Measurements from ENCODE around the gene FMOD. TPM values are rescaled to one million over a fixed set of nuclear protein-coding genes. Genes with fewer than 3 reads are reported as not detected.

Gene FMOD
- total RNA-seq, 1 donor from 2014 or later: 28.9 TPM

GRCh38 chr1:203349773-203350524 lies 973 bp downstream of the FMOD start:
- Histone ChIP-seq H3K4me1 (peaks cover 18% of the 10 kb centered on the region), H3K4me3 (peak overlapping the region; percentile 36), H3K36me3 (no peaks in the 10 kb centered on the region), H3K9me3 (no peaks in the 10 kb centered on the region), H3K27ac (no peak overlapping the region), H3K27me3 (ENCODE audit: low read depth) (no peaks in the 10 kb centered on the region)
- intact Hi-C loops (cut with DNase I): loop anchor here (10.0 kb wide), 1 partner anchor 135 kb away; no protein-coding TSS in a partner anchor
- DNase-seq (no peak), ATAC-seq (peak in 1 of 2 donors; percentile 14)
- TF ChIP-seq CTCF (IDR thresholded peaks at IDR 0.05): no peak

GRCh38 chr1:203349166-203349565 lies 1.8 kb downstream of the FMOD start:
- Histone ChIP-seq H3K27ac (no peak overlapping the region), H3K27me3 (ENCODE audit: low read depth) (no peaks in the 10 kb centered on the region), H3K9me3 (no peaks in the 10 kb centered on the region), H3K36me3 (no peaks in the 10 kb centered on the region), H3K4me1 (peaks cover 18% of the 10 kb centered on the region), H3K4me3 (no peak overlapping the region)
- intact Hi-C loops (cut with DNase I): loop anchor here (10.0 kb wide), 1 partner anchor 136 kb away; no protein-coding TSS in a partner anchor
- TF ChIP-seq CTCF (IDR thresholded peaks at IDR 0.05): no peak
- DNase-seq: no peak
- ATAC-seq: no peak

GRCh38 chr1:203346769-203347102 lies 4.2 kb downstream of the FMOD start:
- H3K36me3 ChIP-seq: no peaks in the 10 kb centered on the region
- TF ChIP-seq CTCF (IDR thresholded peaks at IDR 0.05): no peak
- H3K27me3 ChIP-seq (ENCODE audit: low read depth): no peaks in the 10 kb centered on the region
- H3K9me3 ChIP-seq: no peaks in the 10 kb centered on the region
- intact Hi-C loops (cut with DNase I): loop anchor here (10.0 kb wide), 1 partner anchor 138 kb away; no protein-coding TSS in a partner anchor
- H3K27ac ChIP-seq: no peak overlapping the region
- no peak for DNase-seq
- H3K4me1 ChIP-seq: peaks cover 28% of the 10 kb centered on the region
- H3K4me3 ChIP-seq: no peak overlapping the region
- ATAC-seq: no peak

- intact Hi-C loops (cut with DNase I): loop anchor here (10.0 kb wide), 1 partner anchor 139 kb away; no protein-coding TSS in a partner anchor
- Histone ChIP-seq H3K27me3 (ENCODE audit: low read depth) (no peaks in the 10 kb centered on the region), H3K4me1 (peaks cover 23% of the 10 kb centered on the region), H3K9me3 (no peaks in the 10 kb centered on the region), H3K27ac (peak overlapping the region; percentile 36), H3K36me3 (no peaks in the 10 kb centered on the region), H3K4me3 (no peak overlapping the region)
- no peak for TF ChIP-seq CTCF (IDR thresholded peaks at IDR 0.05)
- DNase-seq: no peak
- no peak for ATAC-seq
Observed at GRCh38 chr1:203346060-203346768, 4.7 kb downstream of the FMOD start.

- Histone ChIP-seq H3K27ac (no peak overlapping the region), H3K9me3 (no peaks in the 10 kb centered on the region), H3K4me1 (peaks cover 28% of the 10 kb centered on the region), H3K27me3 (ENCODE audit: low read depth) (no peaks in the 10 kb centered on the region), H3K4me3 (no peak overlapping the region), H3K36me3 (no peaks in the 10 kb centered on the region)
- intact Hi-C loops (cut with DNase I): loop anchor here (10.0 kb wide), 1 partner anchor 141 kb away; no protein-coding TSS in a partner anchor
- no peak for DNase-seq
- TF ChIP-seq CTCF (IDR thresholded peaks at IDR 0.05): no peak
- ATAC-seq: no peak
Observed at GRCh38 chr1:203343956-203344754, 6.8 kb downstream of the FMOD start.

Data from lower lobe of right lung (tissue), 2 donors.